Suprapubic skin (tissue), 4 donors: ENCODE measurements around the gene KIF5C. TPM values are rescaled to one million over a fixed set of nuclear protein-coding genes. Genes with fewer than 3 reads are reported as not detected.

Experiments used
- DNase-seq, 2 donors: peaks; one replicate each; pipeline ENCODE4 v3.0.0-alpha.2; 2019; ENCODE audit warnings: low spot score in 2 of 2
- H3K27ac ChIP-seq: fragments of 200-600 bp; sonication (generic); one replicate; pipeline ENCODE4 v1.5.1; 2019
- H3K27me3 ChIP-seq: fragments of 200-600 bp; sonication (generic); one replicate; pipeline ENCODE4 v1.5.1; 2019
- H3K36me3 ChIP-seq: fragments of 200-600 bp; sonication (generic); one replicate; pipeline ENCODE4 v1.5.1; 2019
- H3K4me1 ChIP-seq: fragments of 200-600 bp; sonication (generic); one replicate; pipeline ENCODE4 v1.5.1; 2019
- H3K4me3 ChIP-seq: fragments of 200-600 bp; sonication (generic); one replicate; pipeline ENCODE4 v1.5.1; 2019; ENCODE audit warnings: mild to moderate bottlenecking
- H3K9me3 ChIP-seq: fragments of 200-600 bp; sonication (generic); one replicate; pipeline ENCODE4 v1.5.1; 2019
- EP300 ChIP-seq: sonication (generic); formaldehyde crosslinking; IDR thresholded peaks from one replicate; pipeline ENCODE4 v1.6.1; 2017; ENCODE audit warnings: antibody characterized with exemption
- POLR2A ChIP-seq, 2 donors: fragments of 450-650 bp; IDR thresholded peaks; one replicate each; pipeline ENCODE4 v1.6.1; 2017; ENCODE audit warnings: antibody characterized with exemption in 2 of 2, mild to moderate bottlenecking in 2 of 2, moderate library complexity in 2 of 2
- POLR2AphosphoS5 ChIP-seq, 3 donors: sonication (generic); formaldehyde crosslinking; IDR thresholded peaks; one replicate each; pipeline ENCODE4 v1.6.1; 2017; ENCODE audit warnings: antibody characterized with exemption in 3 of 3
- WGBS: methylation state at CpG from one replicate; pipeline ENCODE4 v1.1.5; 2018; 5-methylcytosine and 5-hydroxymethylcytosine counted together
- total RNA-seq, 4 donors: library from RNA; depleted of rRNA; stranded (reverse); fragments of >200 nt; gene quantifications; one replicate each; pipeline ENCODE4 v1.1.0, GENCODE V29; 2016
- TF ChIP-seq, protein P1 (sequence below), 2 donors: fragments of 200-600 bp in 1 of 2; fragments of 450-650 bp in 1 of 2; sonication (generic) in 1 of 2; IDR thresholded peaks; one replicate each; pipeline ENCODE4 v1.5.1; 2016 to 2019; ENCODE audit warnings: antibody characterized with exemption in 2 of 2, mild to moderate bottlenecking in 1 of 2, moderate library complexity in 1 of 2

Gene KIF5C
- total RNA-seq, 4 donors from 2014 or later = 0.30 to 3.2 (median 1.5) TPM

DNA sequence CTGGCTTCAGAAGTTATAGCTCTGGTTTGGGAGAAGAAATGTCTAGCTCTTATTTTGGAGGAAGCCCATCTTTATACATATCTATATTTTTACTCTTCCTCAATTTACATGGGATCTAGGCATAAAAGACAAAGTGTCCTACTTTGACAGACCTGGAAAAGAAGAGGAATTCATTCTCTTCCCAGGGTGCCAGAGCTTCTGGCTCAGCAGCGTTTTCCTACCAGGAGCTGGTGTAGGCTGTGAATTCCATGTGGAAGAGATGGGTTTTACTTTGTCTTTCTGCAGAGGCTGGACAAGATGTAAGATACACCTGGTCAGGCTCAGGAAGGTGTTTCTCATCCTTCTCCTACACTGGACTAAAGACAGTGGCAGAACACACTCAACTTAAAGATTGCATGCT is 113.3 kb downstream of the KIF5C start:
- no peaks in the 10 kb centered on the region for H3K27me3 ChIP-seq
- no peak for DNase-seq
- H3K4me3 ChIP-seq = no peak overlapping the region
- no peaks in the 10 kb centered on the region for H3K36me3 ChIP-seq
- H3K9me3 ChIP-seq = no peaks in the 10 kb centered on the region
- H3K27ac ChIP-seq = no peak overlapping the region
- 100% methylated on average over 1 of the region's 1 CpG for WGBS
- no peak for TF ChIP-seq POLR2AphosphoS5 (IDR thresholded peaks at IDR 0.05)
- TF ChIP-seq, protein P1, sequence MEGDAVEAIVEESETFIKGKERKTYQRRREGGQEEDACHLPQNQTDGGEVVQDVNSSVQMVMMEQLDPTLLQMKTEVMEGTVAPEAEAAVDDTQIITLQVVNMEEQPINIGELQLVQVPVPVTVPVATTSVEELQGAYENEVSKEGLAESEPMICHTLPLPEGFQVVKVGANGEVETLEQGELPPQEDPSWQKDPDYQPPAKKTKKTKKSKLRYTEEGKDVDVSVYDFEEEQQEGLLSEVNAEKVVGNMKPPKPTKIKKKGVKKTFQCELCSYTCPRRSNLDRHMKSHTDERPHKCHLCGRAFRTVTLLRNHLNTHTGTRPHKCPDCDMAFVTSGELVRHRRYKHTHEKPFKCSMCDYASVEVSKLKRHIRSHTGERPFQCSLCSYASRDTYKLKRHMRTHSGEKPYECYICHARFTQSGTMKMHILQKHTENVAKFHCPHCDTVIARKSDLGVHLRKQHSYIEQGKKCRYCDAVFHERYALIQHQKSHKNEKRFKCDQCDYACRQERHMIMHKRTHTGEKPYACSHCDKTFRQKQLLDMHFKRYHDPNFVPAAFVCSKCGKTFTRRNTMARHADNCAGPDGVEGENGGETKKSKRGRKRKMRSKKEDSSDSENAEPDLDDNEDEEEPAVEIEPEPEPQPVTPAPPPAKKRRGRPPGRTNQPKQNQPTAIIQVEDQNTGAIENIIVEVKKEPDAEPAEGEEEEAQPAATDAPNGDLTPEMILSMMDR (IDR thresholded peaks at IDR 0.05) = no peak
- TF ChIP-seq EP300 = no peak
- no peak for TF ChIP-seq POLR2A (IDR thresholded peaks at IDR 0.05)
- H3K4me1 ChIP-seq = no peaks in the 10 kb centered on the region

DNA sequence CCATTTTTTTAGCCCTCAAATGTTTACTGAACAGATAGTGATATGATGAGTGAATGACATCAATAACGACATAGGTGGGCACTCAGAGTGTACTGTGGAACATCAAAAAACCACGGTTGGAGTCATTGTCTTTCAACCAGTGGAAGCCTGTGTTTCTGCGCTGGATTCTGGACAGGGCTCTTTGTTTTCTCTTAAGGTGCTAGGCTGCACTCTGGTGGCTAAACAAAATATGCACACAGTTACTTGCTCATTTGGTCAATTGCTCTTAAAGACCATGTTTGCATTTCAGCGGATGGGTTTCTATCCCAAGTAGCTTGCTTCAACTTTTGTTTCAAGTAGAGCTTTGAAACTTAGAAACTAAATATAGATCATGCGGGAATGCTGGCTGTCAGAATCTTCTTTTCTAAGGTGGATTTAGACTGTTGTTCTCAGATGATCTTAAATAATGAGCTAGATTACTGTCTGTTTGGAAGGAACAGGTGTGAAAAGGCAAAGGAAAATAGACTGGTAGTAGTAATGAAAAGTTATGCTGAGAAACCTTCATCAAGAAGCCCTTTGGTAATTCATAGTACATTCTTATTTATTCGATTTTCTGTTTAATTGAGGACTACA is 115.0 kb downstream of the KIF5C start:
- DNase-seq = no peak
- no peak overlapping the region for H3K4me3 ChIP-seq
- no peaks in the 10 kb centered on the region for H3K4me1 ChIP-seq
- no peaks in the 10 kb centered on the region for H3K36me3 ChIP-seq
- H3K27me3 ChIP-seq = no peaks in the 10 kb centered on the region
- no peaks in the 10 kb centered on the region for H3K9me3 ChIP-seq
- 35% methylated on average over 6 of the region's 6 CpGs for WGBS
- no peak overlapping the region for H3K27ac ChIP-seq
- no peak for TF ChIP-seq EP300
- TF ChIP-seq, protein P1 (IDR thresholded peaks at IDR 0.05) = peak; percentile 58 to 67
- no peak for TF ChIP-seq POLR2AphosphoS5 (IDR thresholded peaks at IDR 0.05)

DNA sequence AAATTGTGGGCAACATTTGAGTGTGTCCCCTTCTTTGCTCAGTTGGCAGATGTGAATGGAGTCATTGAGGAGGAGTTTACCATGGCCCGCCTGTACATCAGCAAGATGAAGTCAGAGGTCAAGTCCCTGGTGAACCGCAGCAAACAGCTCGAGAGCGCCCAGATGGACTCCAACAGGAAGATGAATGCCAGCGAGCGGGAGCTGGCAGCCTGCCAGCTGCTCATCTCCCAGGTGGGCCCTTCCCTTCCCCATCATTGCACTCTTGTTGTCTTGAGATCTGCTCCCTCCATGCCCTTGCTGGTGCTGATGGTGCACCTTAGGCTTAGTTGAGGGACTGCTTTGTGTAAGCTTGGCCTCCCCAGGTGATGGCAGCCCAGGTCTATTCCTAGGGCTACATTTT is 115.9 kb downstream of the KIF5C start:
- WGBS = 67% methylated on average over 6 of the region's 6 CpGs
- Histone ChIP-seq H3K36me3 (no peaks in the 10 kb centered on the region), H3K4me1 (no peaks in the 10 kb centered on the region), H3K27ac (no peak overlapping the region), H3K27me3 (no peaks in the 10 kb centered on the region), H3K4me3 (no peak overlapping the region), H3K9me3 (no peaks in the 10 kb centered on the region)
- DNase-seq = no peak
- TF ChIP-seq POLR2AphosphoS5 (IDR thresholded peaks at IDR 0.05) (no peak), EP300 (no peak), POLR2A (IDR thresholded peaks at IDR 0.05) (no peak)
- TF ChIP-seq, protein P1 (IDR thresholded peaks at IDR 0.05) = no peak

DNA sequence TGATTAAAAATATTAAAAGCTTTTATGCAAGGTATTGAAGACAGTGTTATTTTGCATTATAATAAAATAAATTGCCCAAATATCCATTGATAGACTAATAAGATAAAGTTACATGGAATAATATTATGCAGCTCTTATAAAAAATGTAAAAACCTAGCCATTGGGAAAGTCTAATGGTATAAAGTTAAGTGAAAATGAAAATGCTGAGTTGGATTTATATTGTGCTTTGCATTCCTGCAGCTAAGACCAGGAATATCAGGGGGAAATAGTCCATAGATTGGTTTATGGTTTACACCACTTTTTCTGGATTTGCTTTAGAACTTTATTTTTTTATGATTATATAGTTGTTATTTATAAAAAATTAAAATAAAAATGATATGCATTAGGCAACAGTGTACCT is 117.4 kb downstream of the KIF5C start:
- no peak for TF ChIP-seq POLR2AphosphoS5 (IDR thresholded peaks at IDR 0.05)
- TF ChIP-seq EP300 = no peak
- TF ChIP-seq, protein P1 (IDR thresholded peaks at IDR 0.05) = no peak
- no peak for TF ChIP-seq POLR2A (IDR thresholded peaks at IDR 0.05)
- H3K9me3 ChIP-seq = no peaks in the 10 kb centered on the region
- DNase-seq = no peak
- H3K27ac ChIP-seq = no peak overlapping the region
- H3K27me3 ChIP-seq = no peaks in the 10 kb centered on the region
- H3K4me1 ChIP-seq = no peaks in the 10 kb centered on the region
- no peaks in the 10 kb centered on the region for H3K36me3 ChIP-seq
- H3K4me3 ChIP-seq = no peak overlapping the region

DNA sequence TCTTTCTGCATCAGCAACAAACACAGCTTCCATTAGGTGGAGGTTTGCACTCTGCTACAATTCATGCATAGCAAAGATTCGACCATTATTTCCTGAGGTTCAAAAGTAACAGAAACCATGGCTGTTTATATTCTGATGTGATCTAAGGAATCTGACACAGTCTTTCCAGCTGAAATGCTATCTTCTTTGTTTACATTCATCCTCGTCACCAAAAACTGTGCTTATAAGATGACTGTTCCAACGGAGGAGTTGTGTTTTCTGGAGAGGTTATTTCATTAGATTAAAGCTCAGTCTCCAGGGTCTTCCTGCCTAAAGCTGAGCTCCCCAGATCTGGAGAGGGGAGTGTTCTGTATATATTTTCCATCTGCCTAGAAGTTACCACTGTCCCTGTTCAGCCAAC is 118.3 kb downstream of the KIF5C start:
- Histone ChIP-seq H3K27me3 (no peaks in the 10 kb centered on the region), H3K4me1 (no peaks in the 10 kb centered on the region), H3K9me3 (no peaks in the 10 kb centered on the region), H3K4me3 (no peak overlapping the region), H3K27ac (no peak overlapping the region), H3K36me3 (no peaks in the 10 kb centered on the region)
- TF ChIP-seq, protein P1 (IDR thresholded peaks at IDR 0.05) = no peak
- TF ChIP-seq POLR2AphosphoS5 (IDR thresholded peaks at IDR 0.05) (no peak), POLR2A (IDR thresholded peaks at IDR 0.05) (no peak), EP300 (no peak)
- WGBS = 81% methylated on average over 3 of the region's 3 CpGs
- no peak for DNase-seq
